Thyroid gland (tissue), 4 donors: Measurements from ENCODE around the gene AMBN.

Source experiments
- POLR2A ChIP-seq, 2 donors: fragments of 450-650 bp; IDR thresholded peaks; one replicate each; pipeline ENCODE4 v1.6.1; 2017; ENCODE audit warnings: antibody characterized with exemption in 2 of 2, mild to moderate bottlenecking in 2 of 2, moderate library complexity in 1 of 2
- TF ChIP-seq, protein P1 (sequence below), 6 experiments: fragments of 200-600 bp in 3 of 6; fragments of 450-650 bp in 3 of 6; sonication (generic) in 3 of 6; IDR thresholded peaks; one replicate each; pipeline ENCODE4 v1.5.1; 2016 to 2019; ENCODE audit warnings: antibody characterized with exemption in 6 of 6, mild to moderate bottlenecking in 2 of 6, inconsistent platforms in 1 of 6, moderate library complexity in 1 of 6

DNA sequence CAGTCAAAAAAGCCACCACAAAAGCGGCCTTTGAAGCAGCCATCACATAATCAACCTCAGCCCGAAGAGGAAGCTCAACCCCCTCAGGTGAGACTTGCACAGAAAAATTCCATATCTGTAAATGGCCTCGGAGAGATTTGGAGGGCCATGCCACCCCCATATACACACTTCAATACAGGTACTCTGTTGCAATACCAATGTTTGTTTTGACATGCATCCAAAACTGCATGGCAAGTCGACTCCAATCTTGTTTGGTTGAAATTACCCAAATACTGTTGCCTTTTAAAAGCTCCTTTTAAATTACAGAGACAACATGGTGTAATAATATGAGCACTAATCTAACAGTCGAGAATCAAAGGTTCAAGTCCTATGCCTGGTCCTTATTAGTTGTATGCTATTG lies 42.4 kb downstream of the AMBN start:
- no peak for TF ChIP-seq POLR2A (IDR thresholded peaks at IDR 0.05)
- TF ChIP-seq, protein P1, sequence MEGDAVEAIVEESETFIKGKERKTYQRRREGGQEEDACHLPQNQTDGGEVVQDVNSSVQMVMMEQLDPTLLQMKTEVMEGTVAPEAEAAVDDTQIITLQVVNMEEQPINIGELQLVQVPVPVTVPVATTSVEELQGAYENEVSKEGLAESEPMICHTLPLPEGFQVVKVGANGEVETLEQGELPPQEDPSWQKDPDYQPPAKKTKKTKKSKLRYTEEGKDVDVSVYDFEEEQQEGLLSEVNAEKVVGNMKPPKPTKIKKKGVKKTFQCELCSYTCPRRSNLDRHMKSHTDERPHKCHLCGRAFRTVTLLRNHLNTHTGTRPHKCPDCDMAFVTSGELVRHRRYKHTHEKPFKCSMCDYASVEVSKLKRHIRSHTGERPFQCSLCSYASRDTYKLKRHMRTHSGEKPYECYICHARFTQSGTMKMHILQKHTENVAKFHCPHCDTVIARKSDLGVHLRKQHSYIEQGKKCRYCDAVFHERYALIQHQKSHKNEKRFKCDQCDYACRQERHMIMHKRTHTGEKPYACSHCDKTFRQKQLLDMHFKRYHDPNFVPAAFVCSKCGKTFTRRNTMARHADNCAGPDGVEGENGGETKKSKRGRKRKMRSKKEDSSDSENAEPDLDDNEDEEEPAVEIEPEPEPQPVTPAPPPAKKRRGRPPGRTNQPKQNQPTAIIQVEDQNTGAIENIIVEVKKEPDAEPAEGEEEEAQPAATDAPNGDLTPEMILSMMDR (IDR thresholded peaks at IDR 0.05), result no peak
